ENCODE results near the gene LPP.

DNA sequence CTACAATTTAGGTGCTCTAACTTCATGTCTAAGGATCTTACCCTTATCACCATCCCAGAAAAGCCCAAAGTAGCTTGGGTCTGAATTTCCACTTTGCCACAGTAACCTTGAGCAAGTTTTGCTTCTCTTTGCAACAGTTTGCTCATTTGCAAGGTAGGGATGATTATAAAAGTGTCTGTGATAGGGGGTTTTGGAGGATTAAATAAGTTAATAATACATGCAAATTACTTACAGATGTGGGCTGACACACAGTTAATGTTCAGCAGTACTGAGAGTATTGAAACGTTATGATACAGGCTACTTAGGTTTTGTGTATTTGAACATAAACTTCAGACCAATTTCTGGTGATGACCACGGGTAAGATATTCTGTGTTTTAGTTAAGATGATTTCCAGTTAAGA is 573.1 kb downstream of the LPP start:
- TF ChIP-seq, protein P1, sequence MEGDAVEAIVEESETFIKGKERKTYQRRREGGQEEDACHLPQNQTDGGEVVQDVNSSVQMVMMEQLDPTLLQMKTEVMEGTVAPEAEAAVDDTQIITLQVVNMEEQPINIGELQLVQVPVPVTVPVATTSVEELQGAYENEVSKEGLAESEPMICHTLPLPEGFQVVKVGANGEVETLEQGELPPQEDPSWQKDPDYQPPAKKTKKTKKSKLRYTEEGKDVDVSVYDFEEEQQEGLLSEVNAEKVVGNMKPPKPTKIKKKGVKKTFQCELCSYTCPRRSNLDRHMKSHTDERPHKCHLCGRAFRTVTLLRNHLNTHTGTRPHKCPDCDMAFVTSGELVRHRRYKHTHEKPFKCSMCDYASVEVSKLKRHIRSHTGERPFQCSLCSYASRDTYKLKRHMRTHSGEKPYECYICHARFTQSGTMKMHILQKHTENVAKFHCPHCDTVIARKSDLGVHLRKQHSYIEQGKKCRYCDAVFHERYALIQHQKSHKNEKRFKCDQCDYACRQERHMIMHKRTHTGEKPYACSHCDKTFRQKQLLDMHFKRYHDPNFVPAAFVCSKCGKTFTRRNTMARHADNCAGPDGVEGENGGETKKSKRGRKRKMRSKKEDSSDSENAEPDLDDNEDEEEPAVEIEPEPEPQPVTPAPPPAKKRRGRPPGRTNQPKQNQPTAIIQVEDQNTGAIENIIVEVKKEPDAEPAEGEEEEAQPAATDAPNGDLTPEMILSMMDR (IDR thresholded peaks at IDR 0.05), result no peak
- TF ChIP-seq POLR2A (IDR thresholded peaks at IDR 0.05), result no peak

Measured in ovary (tissue), 3 donors.